Endothelial cell of umbilical vein (primary cell): ENCODE data around the gene EVX1. TPM values are rescaled to one million over a fixed set of nuclear protein-coding genes. Genes with fewer than 3 reads are reported as not detected.

Experiments used
- BruUV-seq: library from RNA; stranded (reverse); fragments of 400-500 nt; replicated peaks from 2 replicates; lab custom pipeline; 2021; lab: Mats Ljungman, UMichigan
- CTCF ChIA-PET: fragments of 300-600, 350-600 bp; sonication (Branson Sonifier 250); formaldehyde crosslinking; loops from one replicate; lab custom pipeline; 2021; ENCODE audit warnings: antibody characterized with exemption, inconsistent platforms; lab: Charles Lee
- POLR2A ChIA-PET: fragments of 300-600, 350-600 bp; sonication (Branson Sonifier 250); formaldehyde crosslinking; loops from one replicate; lab custom pipeline; 2021; ENCODE audit warnings: antibody characterized with exemption, inconsistent platforms; lab: Charles Lee
- DNase-seq: peaks from one replicate; pipeline ENCODE4 v3.0.0-alpha.2; 2011; ENCODE audit warnings: low read depth, low spot score
- FAIRE-seq: peaks from 2 replicates; lab custom pipeline; 2011; peaks lifted over from hg19 to GRCh38; lab: Jason Lieb, UNC
- H2AFZ ChIP-seq: 2 replicates; pipeline ENCODE4 v1.6.0; 2012; ENCODE audit warnings: low read depth, low read length, control low read depth, inconsistent platforms
- H3K27ac ChIP-seq: 2 replicates; pipeline ENCODE4 v1.5.1; 2011; ENCODE audit warnings: low read depth, mild to moderate bottlenecking, control low read depth, low read length, moderate library complexity; ENCODE audit not compliant: insufficient read depth
- H3K27me3 ChIP-seq, 2 experiments: 2 replicates each; pipeline versions ENCODE4 v1.6.0 to v1.6.1; 2011; ENCODE audit warnings: low read length in 2 of 2, mixed read lengths in 1 of 2; ENCODE audit not compliant: control insufficient read depth in 2 of 2, insufficient read depth in 2 of 2
- H3K36me3 ChIP-seq, 2 experiments: 2 replicates in 1 of 2; 3 replicates in 1 of 2; pipeline ENCODE4 v1.5.1; 2011; ENCODE audit warnings: low read length in 2 of 2, mild to moderate bottlenecking in 1 of 2, moderate library complexity in 1 of 2; ENCODE audit not compliant: control insufficient read depth in 2 of 2, insufficient read depth in 2 of 2; ENCODE audit errors: extremely low read depth in 1 of 2
- H3K4me1 ChIP-seq: 3 replicates; pipeline ENCODE4 v1.5.1; 2011; ENCODE audit warnings: mild to moderate bottlenecking, low read length; ENCODE audit not compliant: control insufficient read depth, insufficient read depth; ENCODE audit errors: extremely low read depth
- H3K4me2 ChIP-seq: 2 replicates; pipeline ENCODE4 v1.6.1; 2011; ENCODE audit warnings: low read length, control low read depth, mixed read lengths; ENCODE audit not compliant: insufficient read depth
- H3K4me3 ChIP-seq, 3 experiments: fragments of 200-600 bp in 1 of 3; sonication (generic), shearing (Covaris generic) in 1 of 3; replicated peaks in 1 of 3; 2 replicates each; pipeline ENCODE4 v1.5.1; 2011 to 2016; ENCODE audit warnings: control low read depth in 3 of 3, low read length in 3 of 3, mild to moderate bottlenecking in 2 of 3, inconsistent platforms in 1 of 3, low read depth in 1 of 3, moderate library complexity in 1 of 3; ENCODE audit not compliant: insufficient read depth in 1 of 3
- H3K79me2 ChIP-seq: 2 replicates; pipeline ENCODE4 v1.6.0; 2012; ENCODE audit warnings: low read length, inconsistent platforms; ENCODE audit not compliant: control insufficient read depth, insufficient read depth
- H3K9ac ChIP-seq: replicated peaks from 2 replicates; pipeline ENCODE3; 2011; ENCODE audit warnings: low read length, control low read depth; ENCODE audit not compliant: insufficient read depth; ENCODE audit errors: extremely low read depth
- H3K9me1 ChIP-seq: replicated peaks from 3 replicates; pipeline ENCODE4 v1.6.0; 2011; ENCODE audit warnings: mild to moderate bottlenecking, low read length; ENCODE audit not compliant: control insufficient read depth, insufficient read depth; ENCODE audit errors: extremely low read depth
- H3K9me3 ChIP-seq: replicated peaks from 2 replicates; pipeline ENCODE4 v1.5.1; 2012; ENCODE audit warnings: low read length, inconsistent platforms; ENCODE audit not compliant: control insufficient read depth, insufficient read depth
- H4K20me1 ChIP-seq: replicated peaks from 2 replicates; pipeline ENCODE3; 2011; ENCODE audit warnings: mild to moderate bottlenecking, low read length; ENCODE audit not compliant: control insufficient read depth, insufficient read depth; ENCODE audit errors: extremely low read depth
- EZH2 ChIP-seq: IDR thresholded peaks from 2 replicates; pipeline ENCODE4 v1.6.1; 2012; ENCODE audit warnings: borderline replicate concordance, low read depth, mild to moderate bottlenecking, moderate library complexity, low read length, inconsistent platforms; ENCODE audit not compliant: severe bottlenecking
- FOS ChIP-seq: IDR thresholded peaks from 2 replicates; pipeline ENCODE4 v1.6.1; 2011; ENCODE audit warnings: mild to moderate bottlenecking, low read length, moderate library complexity, borderline replicate concordance; ENCODE audit not compliant: insufficient read depth
- GATA2 ChIP-seq: IDR thresholded peaks from 2 replicates; pipeline ENCODE4 v1.7.0; 2011; ENCODE audit warnings: low read depth, mild to moderate bottlenecking, moderate library complexity, mixed read lengths, low read length; ENCODE audit not compliant: insufficient read length, insufficient read depth
- JUN ChIP-seq: IDR thresholded peaks from 2 replicates; pipeline ENCODE4 v1.6.1; 2011; ENCODE audit warnings: borderline replicate concordance, low read depth; ENCODE audit not compliant: insufficient read length, insufficient read depth
- MYC ChIP-seq: IDR thresholded peaks from one replicate; pipeline ENCODE4 v1.6.1; 2011; ENCODE audit warnings: mild to moderate bottlenecking, low read depth, low read length
- POLR2A ChIP-seq: IDR thresholded peaks from 2 replicates; pipeline ENCODE4 v1.6.1; 2012; ENCODE audit warnings: low read depth, mild to moderate bottlenecking, control low read depth, low read length
- POLR2AphosphoS5 ChIP-seq: IDR thresholded peaks from 2 replicates; pipeline ENCODE4 v1.6.1; 2012; ENCODE audit warnings: low read depth, mild to moderate bottlenecking, control low read depth, low read length, moderate library complexity; ENCODE audit not compliant: insufficient read depth
- dilution Hi-C: fragments of 300-500 bp; cut with MboI; formaldehyde crosslinking; loops from one replicate; pipeline ENCODE4 v1.15.0; 2019; ENCODE audit warnings: low sequenced_read_pairs; ENCODE audit not compliant: extremely low pct_ligation_motif_present
- intact Hi-C: fragments of 100-400 bp; cut with micrococcal nuclease; formaldehyde crosslinking; loops from one replicate; pipeline ENCODE4 v1.10.0; 2022
- polyA plus RNA-seq, 4 experiments: library from polyadenylated mRNA; depleted of rRNA in 3 of 4; stranded (reverse) in 3 of 4; unstranded in 1 of 4; fragments of >200 nt; gene quantifications; 2 replicates each; pipeline versions ENCODE4 v1.2.1 to v1.2.3, GENCODE V29; 2011 to 2012; ENCODE audit warnings: missing spikeins in 1 of 4
- total RNA-seq: library from RNA; stranded (reverse); gene quantifications from 2 replicates; pipeline ENCODE4 v1.2.3, GENCODE V29; 2021
- TF ChIP-seq, protein P1 (sequence below): IDR thresholded peaks from 2 replicates; pipeline ENCODE4 v1.6.1; 2011; ENCODE audit not compliant: insufficient read depth, insufficient read length
- TF ChIP-seq, protein P2 (sequence below), 2 donors: IDR thresholded peaks; 1 replicate in 1 of 2; 2 replicates in 1 of 2; pipeline ENCODE4 v1.5.1; 2011; ENCODE audit warnings: low read length in 2 of 2, mild to moderate bottlenecking in 2 of 2, moderate library complexity in 2 of 2, control low read depth in 1 of 2, inconsistent platforms in 1 of 2, low read depth in 1 of 2; ENCODE audit not compliant: insufficient read depth in 1 of 2; ENCODE audit errors: extremely low read depth in 1 of 2

EVX1 gene
- total and polyA plus RNA-seq, 2 donors (not counting 3 experiments of a cell fraction or from before 2014, with no cell fraction given), result not detected

DNA sequence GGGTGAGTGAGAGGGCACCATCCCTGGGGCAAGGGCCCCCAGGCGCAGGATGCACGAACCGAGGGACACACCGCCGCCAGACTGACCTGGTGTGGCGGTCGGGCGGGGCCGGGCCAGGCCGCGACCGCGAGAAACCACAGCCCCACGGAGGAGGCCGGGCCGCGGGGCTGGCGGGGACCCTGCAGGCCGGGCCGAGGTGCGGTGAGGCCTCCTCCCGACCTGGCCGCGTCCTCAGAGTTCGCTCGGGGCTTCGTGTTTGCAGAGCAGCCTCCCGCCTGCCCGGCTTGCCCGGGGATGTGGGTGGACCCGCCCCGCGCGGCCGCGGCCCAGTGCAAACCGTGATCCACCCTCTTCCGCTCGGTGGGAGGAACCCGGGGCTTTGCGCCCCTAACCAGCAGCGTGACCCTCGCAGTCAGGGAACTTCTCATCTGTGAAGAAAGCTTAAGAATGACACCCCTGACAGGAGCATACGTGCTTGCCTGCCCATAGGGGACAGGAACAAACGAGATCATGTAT lies 22.1 kb upstream of the EVX1 start:
- Histone ChIP-seq H3K27ac (no peak overlapping the region), H3K9me1 (no peaks in the 10 kb centered on the region), H3K4me3 (no peak overlapping the region), H3K79me2 (no peaks in the 10 kb centered on the region), H3K4me1 (no peaks in the 10 kb centered on the region), H3K9ac (no peak overlapping the region), H3K9me3 (no peaks in the 10 kb centered on the region), H3K4me2 (no peak overlapping the region), H3K36me3 (no peaks in the 10 kb centered on the region), H4K20me1 (no peaks in the 10 kb centered on the region), H3K27me3 (peaks cover 61 to 77% of the 10 kb centered on the region in 2 experiments), H2AFZ (no peak overlapping the region)
- TF ChIP-seq POLR2A, result no peak
- peak; percentile 75 for TF ChIP-seq EZH2
- ChIA-PET CTCF (no interaction called here), POLR2A (no interaction called here)
- dilution Hi-C loops, result no loop called here
- intact Hi-C loops, result no loop called here
- BruUV-seq, result no TSS peak
- no peak for DNase-seq
- FAIRE-seq, result no peak

GRCh38 chr7:27221201-27221797 lies 21.3 kb upstream of the EVX1 start:
- H3K27me3 ChIP-seq, result peaks cover 64 to 78% of the 10 kb centered on the region in 2 experiments
- H3K79me2 ChIP-seq, result no peaks in the 10 kb centered on the region
- FAIRE-seq, result no peak
- H3K36me3 ChIP-seq, result no peaks in the 10 kb centered on the region
- H3K9me3 ChIP-seq, result no peaks in the 10 kb centered on the region
- no peak overlapping the region for H3K9ac ChIP-seq
- CTCF ChIA-PET, result interaction anchor here (2.0 kb wide), 1 partner anchor 11 kb away, joined by 5 read pairs; no protein-coding TSS in a partner anchor
- H3K27ac ChIP-seq, result no peak overlapping the region
- TF ChIP-seq EZH2 (no peak), POLR2A (no peak), FOS (no peak), GATA2 (no peak), MYC (no peak), POLR2AphosphoS5 (no peak), JUN (no peak)
- TF ChIP-seq, protein P1, sequence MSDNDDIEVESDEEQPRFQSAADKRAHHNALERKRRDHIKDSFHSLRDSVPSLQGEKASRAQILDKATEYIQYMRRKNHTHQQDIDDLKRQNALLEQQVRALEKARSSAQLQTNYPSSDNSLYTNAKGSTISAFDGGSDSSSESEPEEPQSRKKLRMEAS, result no peak
- TF ChIP-seq, protein P2, sequence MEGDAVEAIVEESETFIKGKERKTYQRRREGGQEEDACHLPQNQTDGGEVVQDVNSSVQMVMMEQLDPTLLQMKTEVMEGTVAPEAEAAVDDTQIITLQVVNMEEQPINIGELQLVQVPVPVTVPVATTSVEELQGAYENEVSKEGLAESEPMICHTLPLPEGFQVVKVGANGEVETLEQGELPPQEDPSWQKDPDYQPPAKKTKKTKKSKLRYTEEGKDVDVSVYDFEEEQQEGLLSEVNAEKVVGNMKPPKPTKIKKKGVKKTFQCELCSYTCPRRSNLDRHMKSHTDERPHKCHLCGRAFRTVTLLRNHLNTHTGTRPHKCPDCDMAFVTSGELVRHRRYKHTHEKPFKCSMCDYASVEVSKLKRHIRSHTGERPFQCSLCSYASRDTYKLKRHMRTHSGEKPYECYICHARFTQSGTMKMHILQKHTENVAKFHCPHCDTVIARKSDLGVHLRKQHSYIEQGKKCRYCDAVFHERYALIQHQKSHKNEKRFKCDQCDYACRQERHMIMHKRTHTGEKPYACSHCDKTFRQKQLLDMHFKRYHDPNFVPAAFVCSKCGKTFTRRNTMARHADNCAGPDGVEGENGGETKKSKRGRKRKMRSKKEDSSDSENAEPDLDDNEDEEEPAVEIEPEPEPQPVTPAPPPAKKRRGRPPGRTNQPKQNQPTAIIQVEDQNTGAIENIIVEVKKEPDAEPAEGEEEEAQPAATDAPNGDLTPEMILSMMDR (IDR thresholded peaks at IDR 0.05; ENCODE audit: extremely low read depth in 1 of 2, insufficient read depth in 1 of 2, low read depth in 1 of 2, low read length in 2 of 2), result no peak
- H3K4me2 ChIP-seq, result no peak overlapping the region
- no peak overlapping the region for H3K4me3 ChIP-seq
- H2AFZ ChIP-seq, result no peak overlapping the region
- dilution Hi-C loops, result no loop called here
- intact Hi-C loops, result no loop called here
- no peaks in the 10 kb centered on the region for H3K9me1 ChIP-seq
- BruUV-seq, result no TSS peak
- POLR2A ChIA-PET, result no interaction called here
- no peaks in the 10 kb centered on the region for H3K4me1 ChIP-seq
- no peak for DNase-seq
- H4K20me1 ChIP-seq, result no peaks in the 10 kb centered on the region
